ENCODE measurements around the gene PRXL2A. TPM values are rescaled to one million over a fixed set of nuclear protein-coding genes. Genes with fewer than 3 reads are reported as not detected.

Gene PRXL2A
- total and polyA plus RNA-seq, 2 experiments from 2014 or later, result 31.8 to 51.7 TPM

Other genes with a start within 250 kb of the PRXL2A start
- gene ANXA11, start 203.0 kb upstream of the PRXL2A start, total RNA-seq (2014; rRNA removed; shearing (Covaris generic)), result 38.9 and 42.3 TPM in 2 replicates
- gene ANXA11, start 203.0 kb upstream of the PRXL2A start, polyA plus RNA-seq (2016; fragmentation: Nextera tagmentation; extraction: Ambion mirVana), result 70.0 and 73.7 TPM in 2 replicates
- 6.5 and 8.0 TPM in 2 replicates for gene MAT1A, start 118.9 kb upstream of the PRXL2A start, total RNA-seq (2014; rRNA removed; shearing (Covaris generic))
- gene MAT1A, start 118.9 kb upstream of the PRXL2A start, polyA plus RNA-seq (2016; fragmentation: Nextera tagmentation; extraction: Ambion mirVana), result 0.97 and 1.3 TPM in 2 replicates
- 2.1 TPM in 1 of 2 replicates, not detected in the other for gene DYDC1, start 51.8 kb upstream of the PRXL2A start, total RNA-seq (2014; rRNA removed; shearing (Covaris generic))
- gene DYDC1, start 51.8 kb upstream of the PRXL2A start, polyA plus RNA-seq (2016; fragmentation: Nextera tagmentation; extraction: Ambion mirVana), result 1.7 TPM in 1 of 2 replicates, not detected in the other
- gene DYDC2, start 51.8 kb upstream of the PRXL2A start, total RNA-seq (2014; rRNA removed; shearing (Covaris generic)), result 1.7 and 8.1 TPM in 2 replicates
- gene DYDC2, start 51.8 kb upstream of the PRXL2A start, polyA plus RNA-seq (2016; fragmentation: Nextera tagmentation; extraction: Ambion mirVana), result 9.0 and 10.3 TPM in 2 replicates
- gene TSPAN14, start 45.8 kb downstream of the PRXL2A start, total RNA-seq (2014; rRNA removed; shearing (Covaris generic)), result 31.8 and 40.7 TPM in 2 replicates
- gene TSPAN14, start 45.8 kb downstream of the PRXL2A start, polyA plus RNA-seq (2016; fragmentation: Nextera tagmentation; extraction: Ambion mirVana), result 17.1 and 17.9 TPM in 2 replicates
- not detected in 2 replicates for gene SH2D4B, start 129.4 kb downstream of the PRXL2A start, total RNA-seq (2014; rRNA removed; shearing (Covaris generic))
- 0.08 TPM in 1 of 2 replicates, not detected in the other for gene SH2D4B, start 129.4 kb downstream of the PRXL2A start, polyA plus RNA-seq (2016; fragmentation: Nextera tagmentation; extraction: Ambion mirVana)

All from GM23338 (cell line).